ENCODE results near the gene RNF213. TPM values are rescaled to one million over a fixed set of nuclear protein-coding genes. Genes with fewer than 3 reads are reported as not detected.

The RNF213 gene
- total and polyA plus RNA-seq, 10 of the 15 experiments (the other 5 are each of a cell fraction or from before 2014, with no cell fraction given), result 18.6 to 145 (median 65.8) TPM

GRCh38 chr17:80446645-80447405 lies 186.2 kb downstream of the RNF213 start (continued):
- TF ChIP-seq RAD51 (IDR thresholded peaks at IDR 0.05) (no peak), NFIC (IDR thresholded peaks at IDR 0.05; ENCODE audit: low read depth, low read length) (no peak), YBX1 (IDR thresholded peaks at IDR 0.05) (no peak)

DNA sequence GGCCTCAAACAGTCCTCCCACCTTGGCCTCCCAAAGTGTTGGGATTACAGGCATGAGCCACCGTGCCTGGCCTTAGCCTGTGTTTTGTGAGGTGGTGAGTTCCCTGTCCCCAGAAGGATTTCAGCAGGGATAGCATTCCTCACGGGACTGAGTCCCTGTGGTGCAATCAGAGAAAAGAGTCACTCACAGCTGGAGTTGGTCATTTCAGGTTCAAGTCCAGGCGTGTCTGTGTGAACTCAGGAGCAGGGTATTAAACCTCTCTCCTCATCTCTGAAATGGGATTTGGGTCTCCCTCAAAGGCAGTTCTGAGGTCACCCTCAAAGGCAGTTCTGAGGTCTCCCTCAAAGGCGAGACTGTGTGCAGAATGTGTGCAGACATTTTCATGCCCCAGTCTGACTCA lies 187.1 kb downstream of the RNF213 start:
- Histone ChIP-seq H3K36me3 (ENCODE audit: control insufficient read depth in 2 of 2, insufficient read depth in 2 of 2, low read length in 1 of 2) (no peaks in the 10 kb centered on the region), H3K9me3 (replicated peaks; ENCODE audit: control insufficient read depth, insufficient read depth, low read length) (no peaks in the 10 kb centered on the region), H3K9ac (ENCODE audit: control insufficient read depth, insufficient read depth, low read length) (no peak overlapping the region), H3K79me2 (ENCODE audit: control insufficient read depth, insufficient read depth, low read length) (no peaks in the 10 kb centered on the region), H4K20me1 (ENCODE audit: control insufficient read depth, insufficient read depth) (no peaks in the 10 kb centered on the region), H2AFZ (ENCODE audit: control insufficient read depth, low read depth, low read length) (no peak overlapping the region), H3K27ac (ENCODE audit: control insufficient read depth, insufficient read depth) (no peak overlapping the region), H3K4me2 (ENCODE audit: control insufficient read depth, insufficient read depth) (no peak overlapping the region), H3K4me1 (ENCODE audit: control insufficient read depth, insufficient read depth, low read length) (no peaks in the 10 kb centered on the region), H3K27me3 (replicated peaks in 1 of 2; ENCODE audit: control insufficient read depth in 2 of 2, insufficient read depth in 2 of 2, low read length in 1 of 2) (no peaks in the 10 kb centered on the region; a peak in 1 of 4 replicates), H3K4me3 (no peak overlapping the region)
- SMC1A ChIA-PET (ENCODE audit: uncharacterized antibody, unreplicated experiment), result no interaction called here
- DNase-seq (ENCODE audit: low read depth, low spot score) (no peak), ATAC-seq (no peak), FAIRE-seq (no peak)
- in situ Hi-C loops (cut with MboI) (no loop called here), intact Hi-C loops (cut with micrococcal nuclease; ENCODE audit: unreplicated experiment) (no loop called here)
- CTCF ChIA-PET, result no interaction called here
- TF ChIP-seq POLR2AphosphoS2 (IDR thresholded peaks at IDR 0.05; ENCODE audit: low read depth, low read length) (no peak), ESRRA (IDR thresholded peaks at IDR 0.05; ENCODE audit: low read length) (no peak), FOXK2 (IDR thresholded peaks at IDR 0.05) (no peak), PML (IDR thresholded peaks at IDR 0.05; ENCODE audit: low read length) (no peak), RBBP5 (conservative IDR thresholded peaks at IDR 0.05) (no peak), CREM (IDR thresholded peaks at IDR 0.05; ENCODE audit: low read depth) (no peak), RAD51 (IDR thresholded peaks at IDR 0.05) (no peak), YBX1 (IDR thresholded peaks at IDR 0.05) (no peak), NR2F1 (conservative IDR thresholded peaks at IDR 0.05) (no peak), BMI1 (IDR thresholded peaks at IDR 0.05; ENCODE audit: borderline replicate concordance) (no peak), HDAC2 (IDR thresholded peaks at IDR 0.05) (no peak), IRF4 (IDR thresholded peaks at IDR 0.05; ENCODE audit: low read depth, low read length) (no peak)
- TF ChIP-seq, protein P1, sequence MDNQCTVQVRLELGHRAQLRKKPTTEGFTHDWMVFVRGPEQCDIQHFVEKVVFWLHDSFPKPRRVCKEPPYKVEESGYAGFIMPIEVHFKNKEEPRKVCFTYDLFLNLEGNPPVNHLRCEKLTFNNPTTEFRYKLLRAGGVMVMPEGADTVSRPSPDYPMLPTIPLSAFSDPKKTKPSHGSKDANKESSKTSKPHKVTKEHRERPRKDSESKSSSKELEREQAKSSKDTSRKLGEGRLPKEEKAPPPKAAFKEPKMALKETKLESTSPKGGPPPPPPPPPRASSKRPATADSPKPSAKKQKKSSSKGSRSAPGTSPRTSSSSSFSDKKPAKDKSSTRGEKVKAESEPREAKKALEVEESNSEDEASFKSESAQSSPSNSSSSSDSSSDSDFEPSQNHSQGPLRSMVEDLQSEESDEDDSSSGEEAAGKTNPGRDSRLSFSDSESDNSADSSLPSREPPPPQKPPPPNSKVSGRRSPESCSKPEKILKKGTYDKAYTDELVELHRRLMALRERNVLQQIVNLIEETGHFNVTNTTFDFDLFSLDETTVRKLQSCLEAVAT (IDR thresholded peaks at IDR 0.05), result no peak
- TF ChIP-seq, protein P2, sequence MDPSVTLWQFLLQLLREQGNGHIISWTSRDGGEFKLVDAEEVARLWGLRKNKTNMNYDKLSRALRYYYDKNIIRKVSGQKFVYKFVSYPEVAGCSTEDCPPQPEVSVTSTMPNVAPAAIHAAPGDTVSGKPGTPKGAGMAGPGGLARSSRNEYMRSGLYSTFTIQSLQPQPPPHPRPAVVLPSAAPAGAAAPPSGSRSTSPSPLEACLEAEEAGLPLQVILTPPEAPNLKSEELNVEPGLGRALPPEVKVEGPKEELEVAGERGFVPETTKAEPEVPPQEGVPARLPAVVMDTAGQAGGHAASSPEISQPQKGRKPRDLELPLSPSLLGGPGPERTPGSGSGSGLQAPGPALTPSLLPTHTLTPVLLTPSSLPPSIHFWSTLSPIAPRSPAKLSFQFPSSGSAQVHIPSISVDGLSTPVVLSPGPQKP (IDR thresholded peaks at IDR 0.05; ENCODE audit: low read depth, low read length), result no peak
- TF ChIP-seq, protein P3, sequence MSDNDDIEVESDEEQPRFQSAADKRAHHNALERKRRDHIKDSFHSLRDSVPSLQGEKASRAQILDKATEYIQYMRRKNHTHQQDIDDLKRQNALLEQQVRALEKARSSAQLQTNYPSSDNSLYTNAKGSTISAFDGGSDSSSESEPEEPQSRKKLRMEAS (IDR thresholded peaks at IDR 0.05; ENCODE audit: low read depth, low read length), result no peak
- RAD21 ChIA-PET (ENCODE audit: unreplicated experiment), result no interaction called here
- WGBS (ENCODE audit: insufficient coverage, insufficient replicate concordance, low lambda C conversion rate, missing lambda C conversion rate), result 17% methylated on average over 4 of the region's 4 CpGs
- POLR2A ChIA-PET, result no interaction called here
- no TSS peak for BruUV-seq (replicated peaks)

Measured in GM12878 (cell line).